Measurements from ENCODE around the gene PSORS1C2.
A peak's percentile ranks its signal among the peaks of the same experiment; 100 is the strongest.
"Not testable (repeated sequence)": the region's sequence is repeated elsewhere in the genome, so short reads cannot be mapped to it uniquely, and the experiment has no call there.

The PSORS1C2 gene

DNA sequence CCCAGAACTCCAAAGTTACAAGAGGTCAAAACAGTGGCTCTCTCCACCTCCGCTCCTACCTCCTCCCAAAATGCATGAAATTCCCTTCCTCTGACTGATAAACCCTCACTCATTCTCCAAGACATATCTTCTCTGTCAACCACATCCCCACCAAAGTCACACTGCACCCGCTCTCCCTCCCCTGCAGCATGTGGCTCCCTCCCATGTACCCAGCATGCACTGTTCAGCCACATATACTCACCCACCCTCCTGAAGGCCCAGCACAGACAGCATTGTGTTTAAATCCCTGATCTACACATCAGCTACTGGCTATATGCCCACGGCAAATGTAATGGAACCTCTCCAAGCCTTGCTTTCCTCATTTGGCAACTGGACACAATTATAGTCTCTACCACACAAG, 37.1 kb upstream of the PSORS1C2 start:
- H3K27ac ChIP-seq (ENCODE audit: low read length), result no peak overlapping the region
- peaks cover 9% of the 10 kb centered on the region for H3K4me1 ChIP-seq (ENCODE audit: control insufficient read depth, insufficient read depth, low read length)
- H3K27me3 ChIP-seq (ENCODE audit: control insufficient read depth, insufficient read depth, low read length), result no peaks in the 10 kb centered on the region
- H3K4me3 ChIP-seq (ENCODE audit: low read length), result no peak overlapping the region
- no peak for DNase-seq (ENCODE audit: low read depth, low spot score)
- H3K9me3 ChIP-seq (ENCODE audit: control insufficient read depth, insufficient read depth, low read length), result no peaks in the 10 kb centered on the region
- WGBS (ENCODE audit: insufficient coverage, insufficient read length), result no CpG with 5 or more reads among the region's 3 CpGs
- H3K36me3 ChIP-seq (ENCODE audit: control insufficient read depth, insufficient read depth, low read length), result no peaks in the 10 kb centered on the region

DNA sequence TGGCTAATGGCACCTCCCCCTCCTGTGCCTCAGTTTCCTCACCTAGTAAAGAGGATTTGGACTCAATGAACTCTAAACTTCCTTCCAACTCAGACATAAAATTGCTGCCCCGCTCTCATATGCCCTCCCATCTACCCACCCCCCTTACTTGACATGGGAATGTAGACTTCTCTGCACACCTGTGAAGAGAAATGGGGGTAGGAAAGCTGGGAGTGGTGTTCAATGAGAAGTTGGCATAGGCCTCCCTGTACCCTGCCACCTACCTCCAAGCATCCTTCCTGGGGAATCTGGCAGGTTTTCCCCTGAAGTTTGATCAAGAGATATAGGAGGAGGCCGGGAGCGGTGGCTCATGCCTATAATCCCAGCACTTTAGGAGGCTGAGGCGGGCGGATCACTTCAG, 35.5 kb upstream of the PSORS1C2 start:
- Histone ChIP-seq H3K36me3 (ENCODE audit: control insufficient read depth, insufficient read depth, low read length) (no peaks in the 10 kb centered on the region), H3K4me1 (ENCODE audit: control insufficient read depth, insufficient read depth, low read length) (peaks cover 8% of the 10 kb centered on the region), H3K4me3 (ENCODE audit: low read length) (no peak overlapping the region), H3K27ac (ENCODE audit: low read length) (no peak overlapping the region), H3K9me3 (ENCODE audit: control insufficient read depth, insufficient read depth, low read length) (no peaks in the 10 kb centered on the region), H3K27me3 (ENCODE audit: control insufficient read depth, insufficient read depth, low read length) (no peaks in the 10 kb centered on the region)
- no peak for DNase-seq (ENCODE audit: low read depth, low spot score)
- WGBS (ENCODE audit: insufficient coverage, insufficient read length), result no CpG with 5 or more reads among the region's 5 CpGs

DNA sequence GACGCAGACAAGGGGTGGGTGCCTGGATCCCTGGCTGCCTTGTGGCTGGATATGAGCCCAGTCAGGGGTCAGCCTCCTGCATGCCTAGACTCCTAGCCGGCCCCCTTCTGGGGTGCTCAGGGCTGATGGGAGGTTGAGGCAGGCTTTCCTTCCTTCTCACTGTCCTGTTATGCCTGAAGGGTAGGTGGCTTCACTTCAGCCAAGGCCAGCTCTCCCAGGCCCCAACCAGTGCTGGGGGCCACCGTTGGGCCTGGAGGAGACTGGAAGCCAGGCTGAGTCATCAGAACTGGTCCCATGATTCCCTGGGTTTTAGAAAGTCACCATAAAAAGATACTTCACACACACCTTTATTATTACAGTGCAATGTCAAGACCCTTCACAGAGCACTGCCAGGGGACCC, 34.5 kb upstream of the PSORS1C2 start:
- H3K27me3 ChIP-seq (ENCODE audit: control insufficient read depth, insufficient read depth, low read length), result no peaks in the 10 kb centered on the region
- H3K27ac ChIP-seq (ENCODE audit: low read length), result peak overlapping the region; percentile 22
- peaks cover 8% of the 10 kb centered on the region for H3K4me1 ChIP-seq (ENCODE audit: control insufficient read depth, insufficient read depth, low read length)
- no CpG with 5 or more reads among the region's 3 CpGs for WGBS (ENCODE audit: insufficient coverage, insufficient read length)
- no peaks in the 10 kb centered on the region for H3K9me3 ChIP-seq (ENCODE audit: control insufficient read depth, insufficient read depth, low read length)
- H3K36me3 ChIP-seq (ENCODE audit: control insufficient read depth, insufficient read depth, low read length), result no peaks in the 10 kb centered on the region
- DNase-seq (ENCODE audit: low read depth, low spot score), result no peak
- no peak overlapping the region for H3K4me3 ChIP-seq (ENCODE audit: low read length)

DNA sequence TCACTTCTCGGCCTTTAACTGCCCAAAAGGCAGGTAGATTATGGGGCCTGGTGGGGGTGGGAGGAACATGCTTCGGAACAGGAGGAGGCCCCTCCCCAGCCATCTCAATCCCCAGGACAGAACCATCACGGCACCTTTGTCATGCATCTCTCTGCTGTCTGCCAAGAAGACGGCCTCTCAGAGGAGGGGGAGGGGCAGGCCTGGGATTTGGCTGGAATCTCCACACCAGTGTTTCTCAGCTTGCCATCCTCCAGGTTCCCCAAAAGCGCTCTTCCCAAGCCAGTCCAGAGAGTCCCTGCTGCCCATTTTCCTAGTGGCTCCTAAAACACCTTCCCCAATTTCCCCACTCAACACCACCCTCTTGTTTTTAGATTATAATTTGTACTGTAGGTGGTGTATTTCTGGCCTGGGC, 34.1 kb upstream of the PSORS1C2 start:
- no peaks in the 10 kb centered on the region for H3K27me3 ChIP-seq (ENCODE audit: control insufficient read depth, insufficient read depth, low read length)
- H3K4me1 ChIP-seq (ENCODE audit: control insufficient read depth, insufficient read depth, low read length), result peaks cover 8% of the 10 kb centered on the region
- peak overlapping the region; percentile 17; the same call in 1 of the 2 replicates for H3K4me3 ChIP-seq (ENCODE audit: low read length)
- peak; percentile 96 for DNase-seq (ENCODE audit: low read depth, low spot score)
- whole genome bisulfite sequencing (ENCODE audit: insufficient coverage, insufficient read length), result no CpG with 5 or more reads among the region's 5 CpGs
- H3K27ac ChIP-seq (ENCODE audit: low read length), result peak overlapping the region; percentile 53
- no peaks in the 10 kb centered on the region for H3K9me3 ChIP-seq (ENCODE audit: control insufficient read depth, insufficient read depth, low read length)
- H3K36me3 ChIP-seq (ENCODE audit: control insufficient read depth, insufficient read depth, low read length), result no peaks in the 10 kb centered on the region

DNA sequence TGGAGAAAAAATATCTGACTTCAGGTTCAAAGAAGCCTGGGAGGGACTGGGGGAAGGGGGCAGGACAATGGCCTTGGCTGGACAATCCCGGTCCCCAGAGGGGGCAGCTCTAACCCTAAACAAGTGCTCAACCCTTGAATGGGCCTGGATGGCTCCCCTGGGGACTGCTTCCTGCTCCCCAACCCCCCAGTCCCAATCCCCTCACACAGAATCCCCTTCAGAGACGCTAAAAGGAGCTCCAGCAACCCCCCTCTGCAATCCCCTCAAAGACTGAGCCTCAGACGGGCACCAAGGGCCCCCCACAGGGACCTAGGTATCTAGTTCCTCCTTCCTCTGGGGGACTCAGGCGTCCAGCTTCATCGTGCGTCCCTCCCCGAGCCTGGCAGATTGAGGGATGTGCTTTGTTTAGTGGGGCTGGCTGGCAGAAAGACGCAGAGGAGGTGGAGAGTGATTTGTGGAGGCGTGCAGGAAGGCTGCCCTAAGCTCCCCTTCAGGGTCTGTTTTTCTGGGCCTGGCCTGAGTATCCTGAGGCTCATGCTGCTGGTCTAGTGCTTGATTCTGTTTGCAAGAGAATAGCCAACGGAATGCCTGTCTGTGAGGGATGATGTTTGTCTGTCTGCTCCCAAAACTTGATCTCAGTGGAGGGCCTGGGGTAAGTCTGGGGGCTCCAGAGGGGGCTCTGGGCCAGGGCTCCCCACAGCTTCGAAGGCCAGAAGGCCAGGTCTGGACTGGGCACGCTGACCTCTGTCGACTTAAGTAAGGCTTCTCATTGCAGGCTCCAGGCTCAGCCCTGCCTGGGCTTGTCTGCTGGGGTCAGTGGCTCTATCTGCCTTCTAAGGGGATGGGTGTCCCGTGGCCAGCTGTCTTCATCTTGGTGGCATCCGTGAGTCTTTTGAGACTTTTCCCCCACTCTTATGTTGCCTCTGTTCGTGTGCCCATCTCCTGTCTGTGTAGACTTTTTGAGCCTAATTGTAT, 33.4 kb upstream of the PSORS1C2 start:
- Histone ChIP-seq H3K4me3 (ENCODE audit: low read length) (peak overlapping the region; percentile 17; the same call in 1 of the 2 replicates), H3K27me3 (ENCODE audit: control insufficient read depth, insufficient read depth, low read length) (no peaks in the 10 kb centered on the region), H3K27ac (ENCODE audit: low read length) (peak overlapping the region; percentile 53), H3K36me3 (ENCODE audit: control insufficient read depth, insufficient read depth, low read length) (no peaks in the 10 kb centered on the region), H3K9me3 (ENCODE audit: control insufficient read depth, insufficient read depth, low read length) (no peaks in the 10 kb centered on the region), H3K4me1 (ENCODE audit: control insufficient read depth, insufficient read depth, low read length) (peaks cover 8% of the 10 kb centered on the region)
- WGBS (ENCODE audit: insufficient coverage, insufficient read length), result no CpG with 5 or more reads among the region's 16 CpGs
- DNase-seq (ENCODE audit: low read depth, low spot score), result peak; percentile 98

DNA sequence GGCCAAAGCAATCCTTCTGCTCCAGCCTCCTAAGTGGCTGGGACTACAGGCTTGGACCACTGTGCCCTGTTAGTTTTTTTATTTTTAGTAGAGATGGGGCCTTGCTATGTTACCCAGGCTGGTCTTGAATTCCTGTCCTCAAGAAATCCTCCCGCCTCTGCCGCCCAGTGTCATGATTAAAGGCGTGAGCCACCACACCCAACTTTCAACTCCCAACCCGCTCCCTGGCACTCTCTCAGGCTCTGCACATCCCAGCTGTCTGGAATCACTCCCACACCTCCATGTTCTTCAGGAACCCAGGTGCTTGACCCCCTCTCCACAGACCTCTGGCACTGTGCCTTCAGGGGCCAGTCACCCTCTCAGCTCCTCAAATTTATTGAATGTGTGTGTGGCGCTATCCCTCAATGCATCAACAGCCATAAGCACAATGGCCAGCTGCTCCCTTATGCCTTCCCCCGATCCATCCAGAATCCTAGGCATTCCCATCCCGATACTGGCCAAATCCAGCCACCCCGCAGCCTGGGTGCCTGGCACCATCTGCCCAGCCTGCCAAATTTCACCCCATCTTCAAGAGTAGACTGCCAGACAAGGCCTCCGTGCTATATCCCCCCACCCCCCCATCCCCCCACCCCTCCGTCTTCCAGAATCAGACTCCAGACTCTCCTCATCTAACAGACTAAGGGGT, 32.3 kb upstream of the PSORS1C2 start:
- no peaks in the 10 kb centered on the region for H3K9me3 ChIP-seq (ENCODE audit: control insufficient read depth, insufficient read depth, low read length)
- H3K36me3 ChIP-seq (ENCODE audit: control insufficient read depth, insufficient read depth, low read length), result no peaks in the 10 kb centered on the region; the same call in 1 of the 2 replicates
- H3K27ac ChIP-seq (ENCODE audit: low read length), result peak overlapping the region; percentile 41
- no peaks in the 10 kb centered on the region for H3K27me3 ChIP-seq (ENCODE audit: control insufficient read depth, insufficient read depth, low read length)
- no CpG with 5 or more reads among the region's 10 CpGs for WGBS (ENCODE audit: insufficient coverage, insufficient read length)
- no peak for DNase-seq (ENCODE audit: low read depth, low spot score)
- H3K4me1 ChIP-seq (ENCODE audit: control insufficient read depth, insufficient read depth, low read length), result peaks cover 8% of the 10 kb centered on the region
- no peak overlapping the region for H3K4me3 ChIP-seq (ENCODE audit: low read length)

DNA sequence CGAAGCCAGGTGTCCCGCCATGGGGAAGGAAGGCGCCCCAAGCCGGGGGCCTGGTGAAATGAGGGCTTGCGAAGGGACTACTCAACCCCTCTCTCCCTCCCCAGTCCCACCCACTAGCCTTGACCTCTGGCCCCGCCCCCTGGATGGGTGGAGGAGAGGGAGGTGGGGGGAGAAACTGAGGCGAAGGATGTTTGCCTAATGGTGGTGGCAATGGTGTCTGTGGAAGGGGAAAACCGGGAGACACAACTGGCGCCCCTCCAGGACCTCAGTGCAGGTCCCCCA, 31.7 kb upstream of the PSORS1C2 start, which contains the start of gene POU5F1:
Gene POU5F1 (minus strand): TSS at position 83 of the 282 bp plus-strand sequence. CDS start 62 bp downstream, at position 21.
- no peak for DNase-seq (ENCODE audit: low read depth, low spot score)
- H3K27me3 ChIP-seq (ENCODE audit: control insufficient read depth, insufficient read depth, low read length), result no peaks in the 10 kb centered on the region
- peak within 1 kb of the TSS; percentile 41 for H3K27ac ChIP-seq (ENCODE audit: low read length)
- no peaks in the 10 kb centered on the region for H3K9me3 ChIP-seq (ENCODE audit: control insufficient read depth, insufficient read depth, low read length)
- no peaks in the 10 kb centered on the region; the same call in 1 of the 2 replicates for H3K36me3 ChIP-seq (ENCODE audit: control insufficient read depth, insufficient read depth, low read length)
- H3K4me1 ChIP-seq (ENCODE audit: control insufficient read depth, insufficient read depth, low read length), result peaks cover 8% of the 10 kb centered on the region
- H3K4me3 ChIP-seq (ENCODE audit: low read length), result peak within 1 kb of the TSS; percentile 94
- WGBS (ENCODE audit: insufficient coverage, insufficient read length), result no CpG with 5 or more reads among the region's 9 CpGs

DNA sequence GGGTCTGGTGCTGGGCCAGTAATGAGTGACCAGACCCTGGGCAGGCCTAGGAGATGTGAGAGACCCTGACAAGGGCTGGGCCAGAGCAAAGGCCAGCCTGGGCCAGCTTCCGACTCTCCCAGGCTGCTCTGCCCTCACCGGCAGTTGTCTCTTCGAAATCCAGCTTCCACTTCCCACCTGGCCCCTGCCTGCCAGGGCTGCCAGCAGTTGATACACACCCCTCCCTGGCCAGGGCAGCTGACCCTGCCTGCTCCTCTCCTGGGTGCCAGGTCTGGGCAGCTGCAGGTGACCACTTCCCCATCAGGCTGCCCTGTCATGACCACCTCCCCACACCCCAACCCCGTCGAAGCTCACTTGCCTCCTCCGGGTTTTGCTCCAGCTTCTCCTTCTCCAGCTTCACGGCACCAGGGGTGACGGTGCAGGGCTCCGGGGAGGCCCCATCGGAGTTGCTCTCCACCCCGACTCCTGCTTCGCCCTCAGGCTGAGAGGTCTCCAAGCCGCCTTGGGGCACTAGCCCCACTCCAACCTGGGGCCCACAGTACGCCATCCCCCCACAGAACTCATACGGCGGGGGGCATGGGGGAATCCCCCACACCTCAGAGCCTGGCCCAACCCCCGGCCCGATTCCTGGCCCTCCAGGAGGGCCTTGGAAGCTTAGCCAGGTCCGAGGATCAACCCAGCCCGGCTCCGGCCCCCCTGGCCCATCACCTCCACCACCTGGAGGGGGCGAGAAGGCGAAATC, 31.2 kb upstream of the PSORS1C2 start:
- H3K27me3 ChIP-seq (ENCODE audit: control insufficient read depth, insufficient read depth, low read length); H3K4me1 ChIP-seq (ENCODE audit: control insufficient read depth, insufficient read depth, low read length); H3K36me3 ChIP-seq (ENCODE audit: control insufficient read depth, insufficient read depth, low read length); H3K9me3 ChIP-seq (ENCODE audit: control insufficient read depth, insufficient read depth, low read length); H3K27ac ChIP-seq (ENCODE audit: low read length); DNase-seq (ENCODE audit: low read depth, low spot score): not testable (repeated sequence)
- peak overlapping the region; percentile 94 for H3K4me3 ChIP-seq (ENCODE audit: low read length)
- WGBS (ENCODE audit: insufficient coverage, insufficient read length), result no CpG with 5 or more reads among the region's 23 CpGs

DNA sequence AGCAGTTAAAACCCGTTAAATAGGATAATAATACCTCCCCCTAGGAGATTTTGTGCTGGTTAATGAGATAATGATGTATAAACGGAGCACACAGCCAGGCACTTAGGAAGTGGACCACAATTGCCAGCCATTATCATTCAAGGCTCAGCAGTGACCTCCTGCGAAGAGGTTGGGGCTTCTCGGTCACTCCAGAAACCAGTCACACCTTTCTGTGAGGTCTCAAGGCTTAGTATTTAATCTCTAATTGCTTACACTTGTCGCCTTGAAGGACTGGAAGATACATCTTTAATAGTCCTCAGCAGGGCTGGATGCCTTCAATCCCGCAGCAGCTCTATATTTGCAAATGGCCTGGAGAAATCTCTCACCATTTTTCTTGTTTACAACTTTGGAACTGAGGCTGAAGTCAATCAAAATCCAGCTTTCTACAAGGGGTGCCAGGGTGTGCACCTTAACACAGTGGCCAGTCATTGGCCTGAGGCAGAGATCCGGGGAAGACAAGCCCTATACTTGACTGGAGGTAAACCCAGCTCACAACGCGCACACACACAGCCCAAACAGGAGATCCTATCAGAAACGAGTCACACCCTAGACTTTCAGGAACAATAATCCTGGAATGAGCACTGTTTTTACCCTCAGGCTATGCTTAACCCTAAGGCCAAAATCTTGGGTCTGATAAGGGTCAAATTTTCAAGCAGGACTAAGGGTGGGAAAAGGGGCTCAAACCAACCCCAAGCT, 30.4 kb upstream of the PSORS1C2 start:
- Histone ChIP-seq H3K36me3 (ENCODE audit: control insufficient read depth, insufficient read depth, low read length) (peaks cover 8% of the 10 kb centered on the region; the same call in 1 of the 2 replicates), H3K9me3 (ENCODE audit: control insufficient read depth, insufficient read depth, low read length) (no peaks in the 10 kb centered on the region), H3K4me1 (ENCODE audit: control insufficient read depth, insufficient read depth, low read length) (peaks cover 8% of the 10 kb centered on the region), H3K27ac (ENCODE audit: low read length) (no peak overlapping the region), H3K4me3 (ENCODE audit: low read length) (peak overlapping the region; percentile 94; the same call in 1 of the 2 replicates), H3K27me3 (ENCODE audit: control insufficient read depth, insufficient read depth, low read length) (no peaks in the 10 kb centered on the region)
- WGBS (ENCODE audit: insufficient coverage, insufficient read length), result no CpG with 5 or more reads among the region's 10 CpGs
- DNase-seq (ENCODE audit: low read depth, low spot score), result no peak

Data from iPS DF 6.9 (cell line).